GM12878 (cell line): ENCODE measurements around the gene FBXO17. TPM values are rescaled to one million over a fixed set of nuclear protein-coding genes. Genes with fewer than 3 reads are reported as not detected.
A peak's percentile ranks its signal among the peaks of the same experiment; 100 is the strongest.

ENCODE experiments used
- BACH1 ChIP-seq: fragments of 450-650 bp; IDR thresholded peaks from 2 replicates; pipeline ENCODE4 v1.6.1; 2017; ENCODE audit warnings: mild to moderate bottlenecking, borderline replicate concordance
- BMI1 ChIP-seq: fragments of 450-650 bp; IDR thresholded peaks from 2 replicates; pipeline ENCODE4 v1.6.1; 2016; ENCODE audit warnings: mild to moderate bottlenecking, moderate library complexity, borderline replicate concordance
- CBFB ChIP-seq: IDR thresholded peaks from 2 replicates; pipeline ENCODE4 v1.6.1; 2016; ENCODE audit warnings: antibody characterized with exemption, low read depth
- FOXK2 ChIP-seq: fragments of 450-650 bp; IDR thresholded peaks from 2 replicates; pipeline ENCODE4 v1.6.1; 2017; ENCODE audit warnings: mild to moderate bottlenecking, moderate library complexity
- IKZF1 ChIP-seq: fragments of 450-650 bp; conservative IDR thresholded peaks from 2 replicates; pipeline ENCODE4 v1.6.1; 2017; ENCODE audit warnings: antibody characterized with exemption, mild to moderate bottlenecking
- IRF4 ChIP-seq: IDR thresholded peaks from 2 replicates; pipeline ENCODE4 v1.6.1; 2011; ENCODE audit warnings: low read depth, low read length
- JUNB ChIP-seq: IDR thresholded peaks from 2 replicates; pipeline ENCODE4 v1.6.1; 2016; ENCODE audit warnings: antibody characterized with exemption, mild to moderate bottlenecking
- MTA3 ChIP-seq: IDR thresholded peaks from 2 replicates; pipeline ENCODE4 v1.6.1; 2012; ENCODE audit warnings: low read length, inconsistent platforms, borderline replicate concordance
- MYB ChIP-seq: fragments of 150-350 bp; IDR thresholded peaks from 2 replicates; pipeline ENCODE4 v1.6.1; 2014; ENCODE audit warnings: mild to moderate bottlenecking, low read depth, low read length, borderline replicate concordance
- PML ChIP-seq: IDR thresholded peaks from 2 replicates; pipeline ENCODE4 v1.6.1; 2012; ENCODE audit warnings: low read length, inconsistent platforms
- POU2F2 ChIP-seq: IDR thresholded peaks from 3 replicates; pipeline ENCODE4 v1.6.1; 2011; ENCODE audit warnings: low read depth, mild to moderate bottlenecking, low read length, borderline replicate concordance
- PRDM15 ChIP-seq: fragments of 450-650 bp; formaldehyde crosslinking; IDR thresholded peaks from 2 replicates; pipeline ENCODE4 v1.4.0; 2020; ENCODE audit warnings: mild to moderate bottlenecking, moderate library complexity
- RCOR1 ChIP-seq: conservative IDR thresholded peaks from 2 replicates; pipeline ENCODE4 v1.6.1; 2012; ENCODE audit warnings: low read depth, low read length, improper control_type of control experiment
- RELB ChIP-seq: fragments of 450-650 bp; IDR thresholded peaks from 2 replicates; pipeline ENCODE4 v1.6.1; 2017; ENCODE audit warnings: low read depth, mild to moderate bottlenecking, moderate library complexity
- RFX5 ChIP-seq: IDR thresholded peaks from 2 replicates; pipeline ENCODE4 v1.6.1; 2011; ENCODE audit warnings: low read depth, low read length, improper control_type of control experiment
- SPI1 ChIP-seq: IDR thresholded peaks from 2 replicates; pipeline ENCODE4 v1.6.1; 2011; ENCODE audit warnings: low read depth, mild to moderate bottlenecking, low read length, moderate library complexity, borderline replicate concordance; ENCODE audit not compliant: insufficient read depth
- ZBTB40 ChIP-seq: fragments of 450-650 bp; IDR thresholded peaks from 2 replicates; pipeline ENCODE4 v1.6.1; 2016; ENCODE audit warnings: mild to moderate bottlenecking, moderate library complexity, borderline replicate concordance
- ZNF592 ChIP-seq: fragments of 450-650 bp; IDR thresholded peaks from 2 replicates; pipeline ENCODE4 v1.6.1; 2017; ENCODE audit warnings: mild to moderate bottlenecking, moderate library complexity
- polyA plus RNA-seq, 11 experiments: library from polyadenylated mRNA; depleted of rRNA in 4 of 11; unstranded in 6 of 11; stranded (reverse) in 5 of 11; fragments of >200 nt; fragmentation: Nextera tagmentation in 4 of 11; fragmentation: Illumina TruSeq in 1 of 11; extraction: Ambion mirVana in 4 of 11; extraction: Trizol in 1 of 11; gene quantifications; 1 replicate in 1 of 11; 2 replicates in 10 of 11; pipeline versions ENCODE4 v1.2.1 to v1.2.3, GENCODE V29; 2011 to 2016; ENCODE audit warnings: inconsistent platforms in 2 of 11, missing spikeins in 2 of 11, low read depth in 1 of 11
- total RNA-seq, 4 experiments: library from RNA; depleted of rRNA in 3 of 4; stranded (reverse); fragments of >200 nt in 3 of 4; fragmentation: Illumina TruSeq in 1 of 4; extraction: Trizol in 1 of 4; gene quantifications; 2 replicates each; pipeline versions ENCODE4 v1.2.1 to v1.2.3, GENCODE V29; 2013 to 2021

The FBXO17 gene
- total and polyA plus RNA-seq, 10 of the 15 experiments (the other 5 are each of a cell fraction or from before 2014, with no cell fraction given), result 2.2 to 11.1 (median 5.3) TPM

GRCh38 chr19:39021063-39021462 lies 45.5 kb upstream of the FBXO17 start (continued):
- TF ChIP-seq PRDM15, result no peak
- TF ChIP-seq CBFB, result no peak
- peak; percentile 51; the same call in 1 of the 2 replicates for TF ChIP-seq IKZF1
- TF ChIP-seq BACH1, result peak; percentile 40; the same call in 1 of the 2 replicates
- peak; percentile 96 for TF ChIP-seq JUNB
- TF ChIP-seq FOXK2, result no peak
- no peak for TF ChIP-seq ZBTB40
- TF ChIP-seq ZNF592, result no peak
- TF ChIP-seq BMI1, result peak; percentile 40; the same call in 1 of the 2 replicates
- peak; percentile 91 for TF ChIP-seq SPI1
- TF ChIP-seq IRF4, result peak; percentile 82; the same call in 1 of the 2 replicates
- no peak for TF ChIP-seq POU2F2
- TF ChIP-seq RFX5, result no peak
- TF ChIP-seq PML, result peak; percentile 51; the same call in 1 of the 2 replicates
- TF ChIP-seq MTA3, result no peak; the same call in 1 of the 2 replicates
- no peak for TF ChIP-seq RCOR1
- TF ChIP-seq MYB, result no peak
- TF ChIP-seq RELB, result peak; percentile 66; the same call in 1 of the 2 replicates
